Mucosa of descending colon (tissue), 3 donors: Measurements from ENCODE around the gene CUEDC2. TPM values are rescaled to one million over a fixed set of nuclear protein-coding genes. Genes with fewer than 3 reads are reported as not detected.
A peak's percentile ranks its signal among the peaks of the same experiment; 100 is the strongest.

Experiments used
- ATAC-seq: fragments of 200-7000 bp; cut with Tn5 transposase; one replicate; pipeline ENCODE4 v1.9.1; 2020; ENCODE audit warnings: mild to moderate bottlenecking, moderate library complexity
- DNase-seq, 3 donors: peaks; one replicate each; pipeline ENCODE4 v3.0.0-alpha.2; 2020
- H3K36me3 ChIP-seq: fragments of 200-600 bp; one replicate; pipeline ENCODE4 v1.8.0; 2021; ENCODE audit warnings: low read depth, mild to moderate bottlenecking
- H3K4me1 ChIP-seq: fragments of 200-600 bp; one replicate; pipeline ENCODE4 v1.8.0; 2021; ENCODE audit warnings: low read depth, mild to moderate bottlenecking
- H3K4me3 ChIP-seq: fragments of 200-600 bp; one replicate; pipeline ENCODE4 v1.8.0; 2021; ENCODE audit warnings: mild to moderate bottlenecking
- H3K9me3 ChIP-seq: fragments of 200-600 bp; one replicate; pipeline ENCODE4 v1.8.0; 2021; ENCODE audit warnings: mild to moderate bottlenecking
- intact Hi-C, 2 donors: fragments of 100-400 bp; cut with DNase I in 1 of 2; cut with micrococcal nuclease in 1 of 2; formaldehyde crosslinking; loops; one replicate each; pipeline versions ENCODE4 v1.11.0 to v1.11.1; 2022; cut with DNase I, micrococcal nuclease
- total RNA-seq, 3 donors: library from RNA; stranded (reverse); fragmentation: NEBNext Ultra II Directional in 2 of 3; extraction: Animal tissue kit (Norgen Biotek cat#: 25700) in 2 of 3; gene quantifications; one replicate each; pipeline versions ENCODE4 v1.2.1 to v1.2.4, GENCODE V29; 2021 to 2023
- TF ChIP-seq, protein P1 (sequence below): fragments of 200-600 bp; IDR thresholded peaks from one replicate; pipeline ENCODE4 v1.8.0; 2022; ENCODE audit warnings: antibody characterized with exemption, mild to moderate bottlenecking
- donor health status: DM: no; HTN: no; CAD: no; lungs with moderate emphysema.
- donor health status: DM: no; HTN: no; CAD: no.
- donor health status: DM: no; HTN: yes; CAD: no.

CUEDC2 gene
- total RNA-seq, 3 donors from 2014 or later = 26.6 to 51.9 (median 29.2) TPM

GRCh38 chr10:102402512-102402896, 29.9 kb downstream of the CUEDC2 start:
- Histone ChIP-seq H3K36me3 (no peaks in the 10 kb centered on the region), H3K4me1 (peaks cover 8% of the 10 kb centered on the region), H3K4me3 (no peak overlapping the region), H3K9me3 (no peaks in the 10 kb centered on the region)
- ATAC-seq (no peak), DNase-seq (no peak)
- TF ChIP-seq, protein P1, sequence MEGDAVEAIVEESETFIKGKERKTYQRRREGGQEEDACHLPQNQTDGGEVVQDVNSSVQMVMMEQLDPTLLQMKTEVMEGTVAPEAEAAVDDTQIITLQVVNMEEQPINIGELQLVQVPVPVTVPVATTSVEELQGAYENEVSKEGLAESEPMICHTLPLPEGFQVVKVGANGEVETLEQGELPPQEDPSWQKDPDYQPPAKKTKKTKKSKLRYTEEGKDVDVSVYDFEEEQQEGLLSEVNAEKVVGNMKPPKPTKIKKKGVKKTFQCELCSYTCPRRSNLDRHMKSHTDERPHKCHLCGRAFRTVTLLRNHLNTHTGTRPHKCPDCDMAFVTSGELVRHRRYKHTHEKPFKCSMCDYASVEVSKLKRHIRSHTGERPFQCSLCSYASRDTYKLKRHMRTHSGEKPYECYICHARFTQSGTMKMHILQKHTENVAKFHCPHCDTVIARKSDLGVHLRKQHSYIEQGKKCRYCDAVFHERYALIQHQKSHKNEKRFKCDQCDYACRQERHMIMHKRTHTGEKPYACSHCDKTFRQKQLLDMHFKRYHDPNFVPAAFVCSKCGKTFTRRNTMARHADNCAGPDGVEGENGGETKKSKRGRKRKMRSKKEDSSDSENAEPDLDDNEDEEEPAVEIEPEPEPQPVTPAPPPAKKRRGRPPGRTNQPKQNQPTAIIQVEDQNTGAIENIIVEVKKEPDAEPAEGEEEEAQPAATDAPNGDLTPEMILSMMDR = no peak
- intact Hi-C loops = no loop called here

GRCh38 chr10:102401735-102402511, 30.5 kb downstream of the CUEDC2 start:
- TF ChIP-seq, protein P1 = no peak
- ATAC-seq (no peak), DNase-seq (peak in 1 of 3 donors; percentile 49)
- Histone ChIP-seq H3K9me3 (no peaks in the 10 kb centered on the region), H3K36me3 (no peaks in the 10 kb centered on the region), H3K4me1 (peaks cover 8% of the 10 kb centered on the region), H3K4me3 (no peak overlapping the region)
- intact Hi-C loops = no loop called here

- Histone ChIP-seq H3K9me3 (no peaks in the 10 kb centered on the region), H3K4me1 (peaks cover 12% of the 10 kb centered on the region), H3K36me3 (no peaks in the 10 kb centered on the region), H3K4me3 (no peak overlapping the region)
- ATAC-seq (no peak), DNase-seq (no peak)
- intact Hi-C loops = no loop called here
- TF ChIP-seq, protein P1 = no peak
These were observed 31.1 kb downstream of the CUEDC2 start for GRCh38 chr10:102401342-102401654.

- ATAC-seq (no peak), DNase-seq (peak in 1 of 3 donors; percentile 55)
- Histone ChIP-seq H3K36me3 (no peaks in the 10 kb centered on the region), H3K9me3 (no peaks in the 10 kb centered on the region), H3K4me1 (peaks cover 17% of the 10 kb centered on the region), H3K4me3 (no peak overlapping the region)
- intact Hi-C loops = no loop called here
- TF ChIP-seq, protein P1 = no peak
These were observed 31.6 kb downstream of the CUEDC2 start for GRCh38 chr10:102400598-102401341.

DNA sequence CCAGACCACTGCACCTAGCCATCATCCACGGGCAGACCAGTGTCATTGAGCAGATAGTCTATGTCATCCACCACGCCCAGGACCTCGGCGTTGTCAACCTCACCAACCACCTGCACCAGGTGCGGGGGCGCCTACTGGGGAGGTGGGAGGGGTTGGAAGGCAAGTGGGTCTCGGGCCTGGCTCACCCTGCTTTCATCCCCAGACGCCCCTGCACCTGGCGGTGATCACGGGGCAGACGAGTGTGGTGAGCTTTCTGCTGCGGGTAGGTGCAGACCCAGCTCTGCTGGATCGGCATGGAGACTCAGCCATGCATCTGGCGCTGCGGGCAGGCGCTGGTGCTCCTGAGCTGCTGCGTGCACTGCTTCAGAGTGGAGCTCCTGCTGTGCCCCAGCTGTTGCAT, 32.3 kb downstream of the CUEDC2 start:
- Histone ChIP-seq H3K36me3 (no peaks in the 10 kb centered on the region), H3K9me3 (no peaks in the 10 kb centered on the region), H3K4me1 (peaks cover 17% of the 10 kb centered on the region), H3K4me3 (no peak overlapping the region)
- ATAC-seq (no peak), DNase-seq (peak in 2 of 3 donors; percentile 44 to 60)
- TF ChIP-seq, protein P1 = no peak
- intact Hi-C loops = no loop called here
